Measurements from ENCODE around the gene LRP8. TPM values are rescaled to one million over a fixed set of nuclear protein-coding genes. Genes with fewer than 3 reads are reported as not detected.

LRP8 gene
- total and polyA plus RNA-seq, 2 of the 4 experiments (the other 2 are of a cell fraction) = 12.0 to 12.1 TPM

- no peak overlapping the region for H4K91ac ChIP-seq (ENCODE audit: insufficient read depth, low read depth, low read length)
- H2AFZ ChIP-seq (replicated peaks; ENCODE audit: low read length, poor library complexity) = no peak overlapping the region
- in situ Hi-C loops (cut with MboI; ENCODE audit: low sequenced_read_pairs) (no loop called here), intact Hi-C loops (cut with micrococcal nuclease) (no loop called here), dilution Hi-C loops (cut with HindIII; ENCODE audit: low sequenced_read_pairs, unreplicated experiment) (no loop called here)
- H4K20me1 ChIP-seq (ENCODE audit: insufficient read depth, low read length) = no peaks in the 10 kb centered on the region
- H3K9ac ChIP-seq (ENCODE audit: low read depth, low read length) = no peak overlapping the region
- H2BK15ac ChIP-seq (ENCODE audit: low read depth, low read length) = no peak overlapping the region
- no peak overlapping the region for H3K4me2 ChIP-seq (ENCODE audit: low read depth, low read length)
- no peak overlapping the region for H3K56ac ChIP-seq (ENCODE audit: extremely low read depth, insufficient read depth, low read length)
- no peak overlapping the region for H3K27ac ChIP-seq (ENCODE audit: insufficient read depth, low read length)
- BruUV-seq (replicated peaks) = no TSS peak
- TF ChIP-seq BHLHE40 (IDR thresholded peaks at IDR 0.05; ENCODE audit: low read depth, low read length) = no peak
- no peak for TF ChIP-seq RFX5 (IDR thresholded peaks at IDR 0.05; ENCODE audit: low read depth, low read length)
- no peak for TF ChIP-seq CHD1 (IDR thresholded peaks at IDR 0.05; ENCODE audit: low read depth, low read length)
- no peak for TF ChIP-seq FOS (IDR thresholded peaks at IDR 0.05; ENCODE audit: low read depth, low read length)
- no peak for TF ChIP-seq MXI1 (IDR thresholded peaks at IDR 0.05; ENCODE audit: borderline replicate concordance, low read depth, low read length)
- no peak for TF ChIP-seq CEBPB (IDR thresholded peaks at IDR 0.05; ENCODE audit: low read depth, low read length)
- no peak for TF ChIP-seq USF2 (IDR thresholded peaks at IDR 0.05; ENCODE audit: low read depth, low read length)
- TF ChIP-seq CTCF (conservative IDR thresholded peaks at IDR 0.05; ENCODE audit: low read depth, low read length) = peak; percentile 22; the same call in 1 of the 2 replicates
- TF ChIP-seq MAFK (IDR thresholded peaks at IDR 0.05; ENCODE audit: low read depth, low read length) = no peak
- TF ChIP-seq SMC3 (IDR thresholded peaks at IDR 0.05; ENCODE audit: low read depth, low read length) = 0 out of 2 replicates have a peak, but pooled peaks have one; percentile 11
- TF ChIP-seq RAD21 (IDR thresholded peaks at IDR 0.05; ENCODE audit: low read length) = 0 out of 2 replicates have a peak, but pooled peaks have one; percentile 21
- no peak for TF ChIP-seq NFE2L2 (IDR thresholded peaks at IDR 0.05; ENCODE audit: low read depth, low read length)
- no peak for TF ChIP-seq ELK1 (IDR thresholded peaks at IDR 0.05; ENCODE audit: borderline replicate concordance, low read depth, low read length)
- H2BK5ac ChIP-seq (ENCODE audit: low read depth, low read length, poor library complexity, severe bottlenecking) = no peak overlapping the region
- no peak overlapping the region for H2BK20ac ChIP-seq (ENCODE audit: low read depth, low read length)
- H3K36me3 ChIP-seq (ENCODE audit: control insufficient read depth, insufficient read depth, low read length) = peaks cover 14% of the 10 kb centered on the region
- H4K8ac ChIP-seq (ENCODE audit: low read depth in 2 of 2, low read length in 2 of 2) = no peak overlapping the region
- ChIA-PET CTCF (no interaction called here), POLR2A (ENCODE audit: unreplicated experiment) (no interaction called here)
- no peak overlapping the region for H3K4ac ChIP-seq (ENCODE audit: low read depth, low read length)
- no peak overlapping the region for H4K5ac ChIP-seq (ENCODE audit: low read depth, low read length)
- peaks cover 21% of the 10 kb centered on the region; the same call in 1 of the 2 replicates for H3K9me1 ChIP-seq (ENCODE audit: insufficient read depth, low read length)
- H2BK120ac ChIP-seq (ENCODE audit: low read depth, low read length) = no peak overlapping the region
- H3K4me3 ChIP-seq (ENCODE audit: insufficient read depth, low read depth, low read length) = no peak overlapping the region
- no peak overlapping the region for H3K14ac ChIP-seq (replicated peaks; ENCODE audit: low read depth, low read length)
- no peaks in the 10 kb centered on the region for H3K79me1 ChIP-seq (ENCODE audit: low read depth in 1 of 2, low read length in 2 of 2)
- no peak for ATAC-seq (ENCODE audit: low read depth)
- no peak overlapping the region for H3K23ac ChIP-seq (ENCODE audit: low read depth, low read length)
- H3K9me3 ChIP-seq (ENCODE audit: control insufficient read depth, insufficient read depth, low read length) = no peaks in the 10 kb centered on the region
- DNase-seq = no peak
- H3K18ac ChIP-seq (ENCODE audit: low read depth, low read length) = no peak overlapping the region
- no peak overlapping the region for H2AK5ac ChIP-seq (ENCODE audit: low read depth, low read length)
- H3K4me1 ChIP-seq (ENCODE audit: control insufficient read depth, insufficient read depth, low read length) = no peaks in the 10 kb centered on the region
- H2AK9ac ChIP-seq (replicated peaks; ENCODE audit: low read depth, low read length, poor library complexity) = no peak overlapping the region
- H3K27me3 ChIP-seq (ENCODE audit: control insufficient read depth, insufficient read depth, low read length) = no peaks in the 10 kb centered on the region
Measured at GRCh38 chr1:53266038-53266437, 61.8 kb downstream of the LRP8 start.

Data from IMR-90 (cell line).